Osteoblast (primary cell): ENCODE measurements around the gene MOB2. TPM values are rescaled to one million over a fixed set of nuclear protein-coding genes. Genes with fewer than 3 reads are reported as not detected.

Experiments used
- DNase-seq: peaks from one replicate; pipeline ENCODE4 v3.0.0; 2011; ENCODE audit warnings: low spot score, mixed read lengths; ENCODE audit not compliant: insufficient read length; ENCODE audit errors: missing footprints
- H2AFZ ChIP-seq: 2 replicates; pipeline ENCODE4 v1.6.0; 2011; ENCODE audit warnings: mild to moderate bottlenecking, low read length
- H3K27ac ChIP-seq: 2 replicates; pipeline ENCODE4 v1.5.1; 2011; ENCODE audit warnings: mild to moderate bottlenecking, low read depth, low read length, moderate library complexity
- H3K27me3 ChIP-seq: 2 replicates; pipeline ENCODE4 v1.6.0; 2012; ENCODE audit warnings: mild to moderate bottlenecking, control low read depth, inconsistent platforms, low read length, moderate library complexity; ENCODE audit not compliant: insufficient read depth
- H3K36me3 ChIP-seq: 2 replicates; pipeline ENCODE4 v1.5.1; 2011; ENCODE audit warnings: mild to moderate bottlenecking, low read length, control low read depth, moderate library complexity; ENCODE audit not compliant: insufficient read depth
- H3K4me1 ChIP-seq: 2 replicates; pipeline ENCODE4 v1.5.1; 2011; ENCODE audit warnings: mild to moderate bottlenecking, low read length, control low read depth, moderate library complexity; ENCODE audit not compliant: insufficient read depth
- H3K4me2 ChIP-seq: 2 replicates; pipeline ENCODE4 v1.6.0; 2011; ENCODE audit warnings: mild to moderate bottlenecking, low read length; ENCODE audit not compliant: insufficient read depth
- H3K4me3 ChIP-seq: fragments of 200-600 bp; sonication (generic); 3 replicates; pipeline ENCODE4 v1.5.1; 2012; ENCODE audit warnings: mild to moderate bottlenecking, low read length, inconsistent platforms; ENCODE audit not compliant: insufficient read depth
- H3K79me2 ChIP-seq: 2 replicates; pipeline ENCODE4 v1.6.0; 2012; ENCODE audit warnings: mild to moderate bottlenecking, low read length, control low read depth, inconsistent platforms; ENCODE audit not compliant: insufficient read depth
- H3K9me3 ChIP-seq: 2 replicates; pipeline ENCODE4 v1.5.1; 2011; ENCODE audit warnings: low read depth, low read length, control low read depth
- H4K20me1 ChIP-seq: 2 replicates; pipeline ENCODE4 v1.6.0; 2012; ENCODE audit warnings: mild to moderate bottlenecking, low read length, control low read depth; ENCODE audit not compliant: insufficient read depth
- CTCF ChIP-seq: IDR thresholded peaks from 2 replicates; pipeline ENCODE4 v1.5.1; 2011; ENCODE audit warnings: mild to moderate bottlenecking, low read depth, low read length, moderate library complexity; ENCODE audit errors: extremely low read depth
- total RNA-seq: library from RNA; depleted of rRNA; stranded (reverse); fragments of >200 nt; gene quantifications from 2 replicates; pipeline ENCODE4 v1.2.3, GENCODE V29; 2012

The MOB2 gene
- total RNA-seq, 1 donor: 28.2 TPM

- no peak overlapping the region for H3K4me3 ChIP-seq
- peak; percentile 85 for DNase-seq
- no peaks in the 10 kb centered on the region for H3K27me3 ChIP-seq
- TF ChIP-seq CTCF: no peak
- H3K36me3 ChIP-seq: no peaks in the 10 kb centered on the region
- H3K4me1 ChIP-seq: peaks cover 4% of the 10 kb centered on the region
- peaks cover 48% of the 10 kb centered on the region for H3K79me2 ChIP-seq
- H3K9me3 ChIP-seq: no peaks in the 10 kb centered on the region
- peaks cover 65% of the 10 kb centered on the region for H4K20me1 ChIP-seq
- no peak overlapping the region for H3K27ac ChIP-seq
- H3K4me2 ChIP-seq: no peak overlapping the region
- H2AFZ ChIP-seq: no peak overlapping the region
Measured at GRCh38 chr11:1484061-1484671, 2.4 kb downstream of the MOB2 start.

- TF ChIP-seq CTCF: no peak
- Histone ChIP-seq H3K4me2 (no peak overlapping the region), H3K4me3 (no peak overlapping the region), H3K27ac (no peak overlapping the region), H3K4me1 (peaks cover 4% of the 10 kb centered on the region), H3K79me2 (peaks cover 44% of the 10 kb centered on the region), H3K36me3 (no peaks in the 10 kb centered on the region), H3K27me3 (no peaks in the 10 kb centered on the region), H4K20me1 (peaks cover 59% of the 10 kb centered on the region), H3K9me3 (no peaks in the 10 kb centered on the region), H2AFZ (no peak overlapping the region)
- peak; percentile 59 for DNase-seq
Measured at GRCh38 chr11:1483445-1483961, 3.1 kb downstream of the MOB2 start.

GRCh38 chr11:1482581-1483444, 3.8 kb downstream of the MOB2 start:
- Histone ChIP-seq H3K79me2 (peaks cover 39% of the 10 kb centered on the region), H4K20me1 (peaks cover 53% of the 10 kb centered on the region)
- TF ChIP-seq CTCF: no peak

More at GRCh38 chr11:1482581-1483444, 3.8 kb downstream of the MOB2 start:
- Histone ChIP-seq H3K4me1 (peaks cover 2% of the 10 kb centered on the region), H3K36me3 (no peaks in the 10 kb centered on the region), H3K27ac (no peak overlapping the region), H3K9me3 (no peaks in the 10 kb centered on the region), H3K4me2 (no peak overlapping the region), H3K27me3 (no peaks in the 10 kb centered on the region), H3K4me3 (no peak overlapping the region), H2AFZ (no peak overlapping the region)
- peak; percentile 87 for DNase-seq
